IMR-90 (cell line): ENCODE measurements around the gene SAT1. TPM values are rescaled to one million over a fixed set of nuclear protein-coding genes. Genes with fewer than 3 reads are reported as not detected.

Experiments used
- ATAC-seq: fragments of 200-7000 bp; cut with Tn5 transposase; 2 replicates; pipeline ENCODE4 v1.9.1; 2020; ENCODE audit warnings: low read depth, mild to moderate bottlenecking, moderate library complexity
- BruUV-seq: library from RNA; stranded (reverse); fragments of 400-500 nt; replicated peaks from 2 replicates; lab custom pipeline; 2021; lab: Mats Ljungman, UMichigan
- CTCF ChIA-PET: fragments of 300-600 bp; formaldehyde crosslinking; extraction: SDS; loops from one replicate; lab custom pipeline; 2021; ENCODE audit warnings: antibody characterized with exemption; lab: Yijun Ruan, JAX
- POLR2A ChIA-PET: fragments of 300-600 bp; sonication (Branson Sonifier 250); formaldehyde crosslinking; loops from one replicate; lab custom pipeline; 2022; ENCODE audit warnings: antibody characterized with exemption; ENCODE audit not compliant: unreplicated experiment; lab: Charles Lee
- DNase-seq: peaks from one replicate; pipeline ENCODE4 v3.0.0; 2013
- H2AFZ ChIP-seq: replicated peaks from 2 replicates; pipeline ENCODE3; 2013; ENCODE audit warnings: low read length, mild to moderate bottlenecking; ENCODE audit not compliant: poor library complexity
- H2AK5ac ChIP-seq: 2 replicates; pipeline ENCODE4 v1.6.1; 2013; ENCODE audit warnings: low read depth, low read length, inconsistent platforms
- H2AK9ac ChIP-seq: replicated peaks from 2 replicates; pipeline ENCODE3; 2013; ENCODE audit warnings: mild to moderate bottlenecking, low read depth, low read length, moderate library complexity; ENCODE audit not compliant: poor library complexity
- H2BK120ac ChIP-seq: 2 replicates; pipeline ENCODE4 v1.6.1; 2013; ENCODE audit warnings: low read depth, low read length, inconsistent platforms
- H2BK15ac ChIP-seq: 3 replicates; pipeline ENCODE4 v1.6.1; 2013; ENCODE audit warnings: low read depth, low read length, inconsistent platforms
- H2BK20ac ChIP-seq: 2 replicates; pipeline ENCODE4 v1.6.1; 2013; ENCODE audit warnings: low read depth, mild to moderate bottlenecking, inconsistent platforms, low read length, moderate library complexity
- H2BK5ac ChIP-seq: 2 replicates; pipeline ENCODE4 v1.6.1; 2013; ENCODE audit warnings: mild to moderate bottlenecking, low read depth, low read length, inconsistent platforms; ENCODE audit not compliant: poor library complexity, severe bottlenecking
- H3K14ac ChIP-seq: replicated peaks from 2 replicates; pipeline ENCODE4 v1.6.1; 2013; ENCODE audit warnings: low read depth, low read length, inconsistent platforms
- H3K18ac ChIP-seq: 2 replicates; pipeline ENCODE4 v1.6.1; 2013; ENCODE audit warnings: low read depth, low read length, control low read depth
- H3K23ac ChIP-seq: 2 replicates; pipeline ENCODE4 v1.6.1; 2013; ENCODE audit warnings: low read depth, low read length, inconsistent platforms
- H3K27ac ChIP-seq: 2 replicates; pipeline ENCODE4 v1.5.1; 2013; ENCODE audit warnings: mild to moderate bottlenecking, control low read depth, low read length; ENCODE audit not compliant: insufficient read depth
- H3K27me3 ChIP-seq: 2 replicates; pipeline ENCODE4 v1.6.1; 2013; ENCODE audit warnings: low read length; ENCODE audit not compliant: control insufficient read depth, insufficient read depth
- H3K36me3 ChIP-seq: 2 replicates; pipeline ENCODE4 v1.6.1; 2013; ENCODE audit warnings: low read length, mixed read lengths; ENCODE audit not compliant: control insufficient read depth, insufficient read depth
- H3K4ac ChIP-seq: 2 replicates; pipeline ENCODE4 v1.6.1; 2013; ENCODE audit warnings: low read depth, low read length, inconsistent platforms
- H3K4me1 ChIP-seq: 2 replicates; pipeline ENCODE4 v1.6.1; 2013; ENCODE audit warnings: low read length, mixed read lengths; ENCODE audit not compliant: control insufficient read depth, insufficient read depth
- H3K4me2 ChIP-seq: 2 replicates; pipeline ENCODE4 v1.6.1; 2013; ENCODE audit warnings: low read depth, mild to moderate bottlenecking, control low read depth, low read length, moderate library complexity
- H3K4me3 ChIP-seq: 2 replicates; pipeline ENCODE4 v1.5.1; 2013; ENCODE audit warnings: low read depth, mild to moderate bottlenecking, control low read depth, low read length, moderate library complexity; ENCODE audit not compliant: insufficient read depth
- H3K56ac ChIP-seq: 2 replicates; pipeline ENCODE4 v1.6.1; 2013; ENCODE audit warnings: low read length, inconsistent platforms; ENCODE audit not compliant: insufficient read depth; ENCODE audit errors: extremely low read depth
- H3K79me1 ChIP-seq, 2 experiments: 2 replicates each; pipeline ENCODE4 v1.6.1; 2013; ENCODE audit warnings: low read length in 2 of 2, inconsistent platforms in 1 of 2, low read depth in 1 of 2
- H3K9ac ChIP-seq: 2 replicates; pipeline ENCODE4 v1.6.1; 2013; ENCODE audit warnings: low read depth, low read length, control low read depth
- H3K9me1 ChIP-seq: 2 replicates; pipeline ENCODE4 v1.6.1; 2013; ENCODE audit warnings: low read length, inconsistent platforms; ENCODE audit not compliant: insufficient read depth
- H3K9me3 ChIP-seq: 2 replicates; pipeline ENCODE4 v1.6.1; 2013; ENCODE audit warnings: low read length; ENCODE audit not compliant: control insufficient read depth, insufficient read depth
- H4K20me1 ChIP-seq: 2 replicates; pipeline ENCODE4 v1.6.1; 2013; ENCODE audit warnings: low read length, inconsistent platforms; ENCODE audit not compliant: insufficient read depth
- H4K5ac ChIP-seq: 2 replicates; pipeline ENCODE4 v1.6.1; 2013; ENCODE audit warnings: mild to moderate bottlenecking, low read depth, low read length, control low read depth
- H4K8ac ChIP-seq, 2 experiments: 2 replicates each; pipeline ENCODE4 v1.6.1; 2013; ENCODE audit warnings: low read depth in 2 of 2, low read length in 2 of 2, control low read depth in 1 of 2, inconsistent platforms in 1 of 2
- H4K91ac ChIP-seq: 2 replicates; pipeline ENCODE4 v1.6.1; 2013; ENCODE audit warnings: low read depth, low read length, inconsistent platforms; ENCODE audit not compliant: insufficient read depth
- CEBPB ChIP-seq: IDR thresholded peaks from 2 replicates; pipeline ENCODE4 v1.6.1; 2012; ENCODE audit warnings: low read depth, low read length, improper control_type of control experiment
- CHD1 ChIP-seq: IDR thresholded peaks from 2 replicates; pipeline ENCODE4 v1.6.1; 2012; ENCODE audit warnings: low read depth, low read length, improper control_type of control experiment
- FOS ChIP-seq: fragments of 150-350 bp; IDR thresholded peaks from 2 replicates; pipeline ENCODE4 v1.6.1; 2016; ENCODE audit warnings: low read depth, low read length
- NFE2L2 ChIP-seq: fragments of 150-350 bp; IDR thresholded peaks from 2 replicates; pipeline ENCODE4 v1.6.1; 2016; ENCODE audit warnings: low read depth, mild to moderate bottlenecking, low read length
- POLR2A ChIP-seq: IDR thresholded peaks from 2 replicates; pipeline ENCODE4 v1.6.1; 2012; ENCODE audit warnings: mild to moderate bottlenecking, low read depth, low read length
- RCOR1 ChIP-seq: IDR thresholded peaks from 2 replicates; pipeline ENCODE4 v1.6.1; 2012; ENCODE audit warnings: mild to moderate bottlenecking, low read length, improper control_type of control experiment; ENCODE audit not compliant: insufficient replicate concordance
- SMC3 ChIP-seq: fragments of 150-350 bp; IDR thresholded peaks from 2 replicates; pipeline ENCODE4 v1.6.1; 2016; ENCODE audit warnings: low read depth, mild to moderate bottlenecking, antibody characterized with exemption, low read length, moderate library complexity
- WGBS, 2 experiments: methylation state at CpG; one replicate each; pipeline versions ENCODE4 v1.1.5 to v1.1.7; 2013; ENCODE audit warnings: missing lambda C conversion rate in 2 of 2; ENCODE audit not compliant: insufficient read length in 1 of 2; ENCODE audit errors: extremely low coverage in 2 of 2; 5-methylcytosine and 5-hydroxymethylcytosine counted together
- dilution Hi-C: fragments of 300-500 bp; cut with HindIII; formaldehyde crosslinking; loops from one replicate; pipeline ENCODE4 v1.14.3; 2018; ENCODE audit warnings: low sequenced_read_pairs; ENCODE audit not compliant: unreplicated experiment
- in situ Hi-C: fragments of 300-500 bp; cut with MboI; formaldehyde crosslinking; loops from 3 replicates; pipeline ENCODE4 v1.14.3; 2019; ENCODE audit warnings: low sequenced_read_pairs, inconsistent platforms, mixed read lengths
- intact Hi-C: fragments of 100-400 bp; cut with micrococcal nuclease; formaldehyde crosslinking; loops from 2 replicates; pipeline ENCODE4 v1.10.0; 2022
- polyA plus RNA-seq, 3 experiments: library from polyadenylated mRNA; depleted of rRNA; stranded (reverse); fragments of >200 nt; gene quantifications; 2 replicates each; pipeline ENCODE4 v1.2.3, GENCODE V29; 2012; ENCODE audit warnings: low replicate concordance in 1 of 3
- total RNA-seq: library from RNA; depleted of rRNA; stranded (reverse); fragments of >200 nt; gene quantifications from 2 replicates; pipeline ENCODE4 v1.2.3, GENCODE V29; 2012
- TF ChIP-seq, protein P1 (sequence below): fragments of 150-350 bp; IDR thresholded peaks from 2 replicates; pipeline ENCODE4 v1.6.1; 2017; ENCODE audit warnings: mild to moderate bottlenecking, antibody characterized with exemption, low read length, low read depth
- TF ChIP-seq, protein P2 (sequence below): conservative IDR thresholded peaks from 2 replicates; pipeline ENCODE4 v1.5.1; 2012; ENCODE audit warnings: mild to moderate bottlenecking, low read depth, low read length, improper control_type of control experiment

The SAT1 gene
- total and polyA plus RNA-seq, 2 of the 4 experiments (the other 2 are of a cell fraction), result 55.9 to 92.8 TPM

DNA sequence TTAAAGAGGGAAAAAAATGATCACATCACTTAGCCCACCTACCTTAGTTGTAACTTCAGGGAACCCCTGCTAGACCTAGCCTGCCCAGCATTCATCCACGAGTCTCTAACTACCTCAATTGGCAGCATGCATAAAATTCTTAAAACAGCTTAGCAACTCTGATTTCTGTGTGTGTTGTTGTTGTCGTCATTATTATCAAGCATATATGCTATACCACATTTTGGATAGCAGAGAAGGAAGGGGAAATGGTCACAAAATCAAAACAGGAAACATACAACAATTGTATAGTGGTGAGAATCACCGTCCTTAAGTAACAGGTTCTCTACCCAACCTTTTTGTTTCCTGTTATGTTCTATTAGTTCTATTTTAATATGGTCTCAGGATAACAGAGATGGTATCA is 37.2 kb upstream of the SAT1 start:
- in situ Hi-C loops, result loop anchor here (10.0 kb wide), 1 partner anchor 159 kb away; the partner anchor contains the start of genes APOO and CXorf58
- dilution Hi-C loops, result no loop called here
- intact Hi-C loops, result no loop called here
- no peak for TF ChIP-seq SMC3
- no peak for TF ChIP-seq CEBPB
- TF ChIP-seq, protein P1, sequence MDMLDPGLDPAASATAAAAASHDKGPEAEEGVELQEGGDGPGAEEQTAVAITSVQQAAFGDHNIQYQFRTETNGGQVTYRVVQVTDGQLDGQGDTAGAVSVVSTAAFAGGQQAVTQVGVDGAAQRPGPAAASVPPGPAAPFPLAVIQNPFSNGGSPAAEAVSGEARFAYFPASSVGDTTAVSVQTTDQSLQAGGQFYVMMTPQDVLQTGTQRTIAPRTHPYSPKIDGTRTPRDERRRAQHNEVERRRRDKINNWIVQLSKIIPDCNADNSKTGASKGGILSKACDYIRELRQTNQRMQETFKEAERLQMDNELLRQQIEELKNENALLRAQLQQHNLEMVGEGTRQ, result no peak
- no peak for TF ChIP-seq CHD1
- no peak for TF ChIP-seq POLR2A
- TF ChIP-seq RCOR1, result no peak
- TF ChIP-seq, protein P2, sequence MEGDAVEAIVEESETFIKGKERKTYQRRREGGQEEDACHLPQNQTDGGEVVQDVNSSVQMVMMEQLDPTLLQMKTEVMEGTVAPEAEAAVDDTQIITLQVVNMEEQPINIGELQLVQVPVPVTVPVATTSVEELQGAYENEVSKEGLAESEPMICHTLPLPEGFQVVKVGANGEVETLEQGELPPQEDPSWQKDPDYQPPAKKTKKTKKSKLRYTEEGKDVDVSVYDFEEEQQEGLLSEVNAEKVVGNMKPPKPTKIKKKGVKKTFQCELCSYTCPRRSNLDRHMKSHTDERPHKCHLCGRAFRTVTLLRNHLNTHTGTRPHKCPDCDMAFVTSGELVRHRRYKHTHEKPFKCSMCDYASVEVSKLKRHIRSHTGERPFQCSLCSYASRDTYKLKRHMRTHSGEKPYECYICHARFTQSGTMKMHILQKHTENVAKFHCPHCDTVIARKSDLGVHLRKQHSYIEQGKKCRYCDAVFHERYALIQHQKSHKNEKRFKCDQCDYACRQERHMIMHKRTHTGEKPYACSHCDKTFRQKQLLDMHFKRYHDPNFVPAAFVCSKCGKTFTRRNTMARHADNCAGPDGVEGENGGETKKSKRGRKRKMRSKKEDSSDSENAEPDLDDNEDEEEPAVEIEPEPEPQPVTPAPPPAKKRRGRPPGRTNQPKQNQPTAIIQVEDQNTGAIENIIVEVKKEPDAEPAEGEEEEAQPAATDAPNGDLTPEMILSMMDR, result no peak
- TF ChIP-seq FOS, result no peak
- TF ChIP-seq NFE2L2, result no peak
- POLR2A ChIA-PET, result no interaction called here
- no peak overlapping the region for H3K14ac ChIP-seq
- H3K23ac ChIP-seq, result no peak overlapping the region
- H4K5ac ChIP-seq, result no peak overlapping the region
- H2AFZ ChIP-seq, result no peak overlapping the region
- no peaks in the 10 kb centered on the region for H3K79me1 ChIP-seq
- ATAC-seq (no peak), DNase-seq (no peak)
- H2AK5ac ChIP-seq, result no peak overlapping the region
- BruUV-seq, result no TSS peak
- peaks cover under 1% of the 10 kb centered on the region; the same call in 1 of the 2 replicates for H4K20me1 ChIP-seq
- no peak overlapping the region for H2BK5ac ChIP-seq
- H3K4me1 ChIP-seq, result no peaks in the 10 kb centered on the region
- CTCF ChIA-PET, result no interaction called here
- no peak overlapping the region for H4K8ac ChIP-seq
- H4K91ac ChIP-seq, result no peak overlapping the region
- no peak overlapping the region for H2BK15ac ChIP-seq
- no peak overlapping the region for H3K9ac ChIP-seq
- no peak overlapping the region for H2BK20ac ChIP-seq
- no peak overlapping the region for H3K4me2 ChIP-seq
- H3K18ac ChIP-seq, result no peak overlapping the region
- WGBS, 2 experiments, result no CpG with 5 or more reads among the region's 3 CpGs
- H3K36me3 ChIP-seq, result no peaks in the 10 kb centered on the region
- no peak overlapping the region for H3K27ac ChIP-seq
- no peak overlapping the region for H3K4me3 ChIP-seq
- H2AK9ac ChIP-seq, result no peak overlapping the region
- no peak overlapping the region for H2BK120ac ChIP-seq
- no peak overlapping the region for H3K56ac ChIP-seq
- H3K4ac ChIP-seq, result no peak overlapping the region
- H3K27me3 ChIP-seq, result no peaks in the 10 kb centered on the region
- H3K9me3 ChIP-seq, result no peaks in the 10 kb centered on the region
- no peaks in the 10 kb centered on the region for H3K9me1 ChIP-seq
